Sigmoid colon (tissue), 7 donors: ENCODE measurements around the gene B3GALT4. TPM values are rescaled to one million over a fixed set of nuclear protein-coding genes. Genes with fewer than 3 reads are reported as not detected.

Experiments used
- DNase-seq: peaks from one replicate; pipeline ENCODE4 v3.0.0-alpha.2; 2019
- H3K27ac ChIP-seq, 4 donors: fragments of 200-600 bp; sonication (generic); one replicate each; pipeline ENCODE4 v1.5.1; 2016 to 2019; ENCODE audit warnings: mild to moderate bottlenecking in 1 of 4
- H3K27me3 ChIP-seq, 3 donors: fragments of 200-600 bp; sonication (generic); one replicate each; pipeline ENCODE4 v1.5.1; 2019; ENCODE audit warnings: mild to moderate bottlenecking in 1 of 3
- H3K36me3 ChIP-seq, 4 donors: fragments of 200-600 bp; sonication (generic); one replicate each; pipeline ENCODE4 v1.5.1; 2016 to 2019
- H3K4me1 ChIP-seq, 4 donors: fragments of 200-600 bp; sonication (generic); one replicate each; pipeline ENCODE4 v1.5.1; 2017 to 2019
- H3K4me3 ChIP-seq, 4 donors: fragments of 200-600 bp; sonication (generic); one replicate each; pipeline ENCODE4 v1.5.1; 2017 to 2019; ENCODE audit warnings: mild to moderate bottlenecking in 2 of 4, moderate library complexity in 1 of 4
- H3K9me3 ChIP-seq, 4 donors: fragments of 200-600 bp in 3 of 4; sonication (generic) in 3 of 4; one replicate each; pipeline versions ENCODE4 v1.5.1 to v1.6.1; 2013 to 2019
- CTCF ChIP-seq, 4 experiments: fragments of 450-650 bp in 3 of 4; fragments of 200-600 bp in 1 of 4; IDR thresholded peaks; one replicate each; pipeline ENCODE4 v1.5.1; 2016 to 2019; ENCODE audit warnings: antibody characterized with exemption in 4 of 4, mild to moderate bottlenecking in 3 of 4, moderate library complexity in 2 of 4
- EP300 ChIP-seq, 4 donors: sonication (generic); formaldehyde crosslinking; IDR thresholded peaks; one replicate each; pipeline ENCODE4 v1.6.1; 2017; ENCODE audit warnings: antibody characterized with exemption in 4 of 4
- POLR2A ChIP-seq, 2 donors: fragments of 450-650 bp; IDR thresholded peaks; one replicate each; pipeline ENCODE4 v1.6.1; 2016; ENCODE audit warnings: antibody characterized with exemption in 2 of 2, mild to moderate bottlenecking in 2 of 2, moderate library complexity in 2 of 2
- POLR2AphosphoS5 ChIP-seq, 4 donors: sonication (generic); formaldehyde crosslinking; IDR thresholded peaks; one replicate each; pipeline ENCODE4 v1.6.1; 2017; ENCODE audit warnings: antibody characterized with exemption in 4 of 4
- WGBS, 2 donors: extraction: QIAGEN DNeasy Blood & Tissue Kit; methylation state at CpG; one replicate each; pipeline ENCODE4 v1.1.7; 2013; 5-methylcytosine and 5-hydroxymethylcytosine counted together
- intact Hi-C: fragments of 100-400 bp; cut with DNase I; formaldehyde crosslinking; loops from one replicate; pipeline ENCODE4 v1.15.1; 2023
- polyA plus RNA-seq, 3 donors: library from polyadenylated mRNA; stranded (reverse); fragments of 200-250 nt; gene quantifications; one replicate each; pipeline ENCODE4 v1.2.3, GENCODE V29; 2013
- total RNA-seq, 4 donors: library from RNA; depleted of rRNA; stranded (reverse); fragments of >200 nt; gene quantifications; one replicate each; pipeline ENCODE4 v1.1.0, GENCODE V29; 2016
- donor health status: healthy with polysubstance abuse.
- donor health status: Bipolar disorder and iron deficiency.
- donor health status: healthy.

The B3GALT4 gene
- total and polyA plus RNA-seq, 7 donors: 7.2 to 23.6 (median 19.2) TPM

- Histone ChIP-seq H3K9me3 (no peaks in the 10 kb centered on the region), H3K4me3 (no peak overlapping the region), H3K27me3 (peaks cover 0 to 30% (median 8%) of the 10 kb centered on the region in 3 donors), H3K4me1 (no peaks in the 10 kb centered on the region), H3K27ac (no peak overlapping the region), H3K36me3 (no peaks in the 10 kb centered on the region)
- TF ChIP-seq POLR2AphosphoS5 (IDR thresholded peaks at IDR 0.05) (no peak), EP300 (IDR thresholded peaks at IDR 0.05) (no peak), POLR2A (IDR thresholded peaks at IDR 0.05) (no peak), CTCF (IDR thresholded peaks at IDR 0.05) (no peak)
- intact Hi-C loops: no loop called here
- DNase-seq: peak; percentile 13
- 52 to 60% methylated on average over 2 of the region's 2 CpGs for WGBS, 2 donors
Observed at GRCh38 chr6:33237741-33238140, 39.2 kb upstream of the B3GALT4 start.

DNA sequence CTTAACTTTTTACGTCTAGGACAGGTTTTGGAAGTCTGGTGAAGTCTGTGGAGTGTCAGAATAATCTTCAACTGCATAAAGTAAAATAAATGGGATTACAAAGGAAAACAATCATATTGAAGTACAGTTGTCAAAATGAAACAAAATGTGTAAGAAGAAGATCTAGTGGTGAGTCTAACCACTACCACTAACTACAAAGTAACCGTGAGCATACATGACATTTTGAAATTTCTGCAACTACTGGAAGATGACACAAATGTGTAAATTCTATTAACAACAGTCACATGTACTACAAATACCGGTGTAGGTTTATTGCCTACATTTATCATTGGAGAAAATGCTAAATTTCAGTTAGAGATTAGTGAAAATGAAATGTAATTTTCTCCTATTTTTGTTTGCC, 35.0 kb upstream of the B3GALT4 start:
- TF ChIP-seq EP300 (IDR thresholded peaks at IDR 0.05): no peak
- no peak for TF ChIP-seq CTCF (IDR thresholded peaks at IDR 0.05)
- TF ChIP-seq POLR2AphosphoS5 (IDR thresholded peaks at IDR 0.05): no peak
- TF ChIP-seq POLR2A (IDR thresholded peaks at IDR 0.05): no peak
- intact Hi-C loops: no loop called here

DNA sequence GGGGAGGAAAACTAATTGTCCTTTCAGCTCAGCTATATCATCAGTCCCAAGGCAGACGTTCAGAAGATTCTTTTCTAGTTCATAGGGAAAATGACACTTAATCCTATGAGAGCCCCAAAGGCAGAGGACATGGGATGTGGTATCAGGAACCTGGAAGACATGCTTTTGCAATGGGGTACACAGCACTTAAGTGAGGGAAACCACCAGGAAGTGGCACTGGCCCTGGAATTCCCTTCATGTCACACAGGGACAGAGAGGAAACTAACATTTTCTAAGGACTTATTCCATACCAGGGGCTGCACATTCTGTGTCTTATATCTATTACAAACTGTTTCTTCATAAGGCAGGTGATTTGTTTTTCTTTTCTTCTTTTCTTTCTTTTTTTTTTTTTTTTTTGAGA, 33.4 kb upstream of the B3GALT4 start:
- H3K4me1 ChIP-seq: peaks cover 0 to 8% (median 7%) of the 10 kb centered on the region in 4 donors
- H3K4me3 ChIP-seq: no peak overlapping the region
- H3K9me3 ChIP-seq: no peaks in the 10 kb centered on the region
- no peak for DNase-seq
- intact Hi-C loops: no loop called here
- no peak overlapping the region for H3K27ac ChIP-seq
- TF ChIP-seq POLR2A (IDR thresholded peaks at IDR 0.05): no peak
- TF ChIP-seq EP300 (IDR thresholded peaks at IDR 0.05): no peak
- TF ChIP-seq POLR2AphosphoS5 (IDR thresholded peaks at IDR 0.05): no peak
- no peak for TF ChIP-seq CTCF (IDR thresholded peaks at IDR 0.05)
- 12 to 55% methylated on average over 1 of the region's 1 CpG for WGBS, 2 donors
- H3K36me3 ChIP-seq: no peaks in the 10 kb centered on the region
- no peaks in the 10 kb centered on the region for H3K27me3 ChIP-seq

More for the DNA sequence above, 35.0 kb upstream of the B3GALT4 start:
- no peak for DNase-seq
- H3K27ac ChIP-seq: no peak overlapping the region
- H3K9me3 ChIP-seq: no peaks in the 10 kb centered on the region
- H3K4me1 ChIP-seq: no peaks in the 10 kb centered on the region
- WGBS, 2 donors: 50 to 59% methylated on average over 3 of the region's 3 CpGs
- H3K4me3 ChIP-seq: no peak overlapping the region
- no peaks in the 10 kb centered on the region for H3K36me3 ChIP-seq
- peaks cover 0 to 5% (median 0%) of the 10 kb centered on the region in 3 donors for H3K27me3 ChIP-seq

DNA sequence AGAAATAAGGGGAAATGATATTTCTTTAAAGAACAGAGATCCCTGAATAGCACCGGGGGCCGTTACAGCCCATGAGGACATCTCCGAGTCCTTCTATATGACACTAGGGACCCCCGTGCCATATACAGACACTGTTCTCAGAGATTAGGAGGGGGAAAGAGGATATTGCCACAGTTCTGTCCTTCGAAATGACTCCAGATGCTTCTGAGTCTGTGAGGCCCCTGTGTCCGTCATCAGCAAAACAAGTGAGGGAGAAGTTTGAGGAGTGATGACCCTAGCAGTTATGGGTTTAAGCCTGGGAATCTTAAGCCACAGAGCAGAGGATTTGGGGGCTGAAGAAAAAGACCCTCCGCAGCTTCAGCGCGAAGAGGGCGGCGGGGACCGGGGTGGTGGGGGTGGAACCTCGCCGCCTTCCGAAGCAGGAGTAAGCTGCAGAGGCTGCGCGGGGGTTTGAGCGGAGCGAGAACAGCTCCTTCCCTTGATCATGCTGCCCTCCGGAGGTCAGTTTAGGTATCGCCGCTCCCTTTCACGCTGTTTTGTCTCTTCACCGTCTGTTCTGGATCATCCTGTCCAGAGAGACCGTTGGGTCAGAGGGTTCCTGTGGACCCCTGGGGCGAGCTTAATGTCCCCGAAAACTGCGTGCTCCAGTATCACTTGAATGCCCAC, 28.8 kb upstream of the B3GALT4 start:
- H3K36me3 ChIP-seq: peaks cover 0 to 20% (median 4%) of the 10 kb centered on the region in 4 donors
- intact Hi-C loops: loop anchor here (1.0 to 5.0 kb wide), 6 partner anchors 39 to 356 kb away; partner anchors contain the start of genes RING1, RXRB and SLC39A7
- no peak for TF ChIP-seq POLR2A (IDR thresholded peaks at IDR 0.05)
- TF ChIP-seq POLR2AphosphoS5 (IDR thresholded peaks at IDR 0.05): peak in 3 of 4 donors; percentile 26 to 43 (median 37)
- TF ChIP-seq CTCF (IDR thresholded peaks at IDR 0.05): peak; percentile 95 to 99 (median 98)
- TF ChIP-seq EP300 (IDR thresholded peaks at IDR 0.05): no peak

More for the DNA sequence above, 28.8 kb upstream of the B3GALT4 start:
- no peaks in the 10 kb centered on the region for H3K9me3 ChIP-seq
- peaks cover 0 to 27% (median 24%) of the 10 kb centered on the region in 4 donors for H3K4me1 ChIP-seq
- H3K27ac ChIP-seq: peak overlapping the region; percentile 89 to 94 (median 94)
- 3 to 5% methylated on average over 28 of the region's 28 CpGs for WGBS, 2 donors
- peak; percentile 94 for DNase-seq
- H3K4me3 ChIP-seq: peak overlapping the region; percentile 26 to 64 (median 54)
- no peaks in the 10 kb centered on the region for H3K27me3 ChIP-seq
